GM18498 (cell line): ENCODE measurements around the gene SMAGP.
A peak's percentile ranks its signal among the peaks of the same experiment; 100 is the strongest.
"Not testable (repeated sequence)": the region's sequence is repeated elsewhere in the genome, so short reads cannot be mapped to it uniquely, and the experiment has no call there.

Experiments used
- ATAC-seq: cut with Tn5 transposase; IDR thresholded peaks from one replicate; pipeline ENCODE4 v1.9.1; 2021; ENCODE audit warnings: mild to moderate bottlenecking, moderate library complexity; ENCODE audit not compliant: unreplicated experiment

Gene SMAGP

DNA sequence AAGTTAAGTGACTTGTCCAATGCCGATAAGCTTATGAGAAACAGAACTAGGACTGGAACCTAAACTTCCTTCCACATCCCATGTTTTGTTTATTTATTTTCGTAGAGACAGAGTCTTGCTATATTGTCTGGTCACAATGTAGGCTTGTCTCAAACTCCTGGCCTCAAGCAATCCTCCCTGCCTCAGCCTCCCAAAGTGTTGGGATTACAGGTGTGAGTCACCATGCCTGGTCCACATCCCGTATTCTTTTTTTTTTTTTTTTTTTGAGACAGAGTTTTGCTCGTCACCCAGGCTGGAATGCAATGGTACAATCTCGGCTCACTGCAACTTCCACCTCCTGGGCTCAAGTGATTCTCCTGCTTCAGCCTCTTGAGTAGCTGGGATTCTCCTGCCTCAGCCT, 43.1 kb downstream of the SMAGP start:
- ATAC-seq = not testable (repeated sequence)

DNA sequence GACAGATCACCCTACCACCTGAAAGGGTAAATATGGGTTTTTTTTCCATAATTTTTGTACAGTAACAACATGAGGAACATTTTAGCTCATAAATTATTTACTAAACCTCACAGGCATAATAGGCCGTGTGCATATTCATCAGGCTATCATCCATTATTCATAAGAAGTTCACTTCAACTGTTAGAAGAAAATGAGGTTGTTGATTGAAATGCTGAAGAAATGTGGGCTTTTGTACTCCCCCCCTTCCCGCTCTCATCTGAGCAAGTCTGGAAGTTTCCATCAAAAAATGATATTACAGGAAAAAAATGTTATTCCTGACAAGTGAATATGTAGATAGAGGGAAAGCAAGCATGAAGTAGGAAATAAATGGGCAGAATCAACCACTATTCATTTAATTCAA, 44.4 kb downstream of the SMAGP start:
- no peak for ATAC-seq

DNA sequence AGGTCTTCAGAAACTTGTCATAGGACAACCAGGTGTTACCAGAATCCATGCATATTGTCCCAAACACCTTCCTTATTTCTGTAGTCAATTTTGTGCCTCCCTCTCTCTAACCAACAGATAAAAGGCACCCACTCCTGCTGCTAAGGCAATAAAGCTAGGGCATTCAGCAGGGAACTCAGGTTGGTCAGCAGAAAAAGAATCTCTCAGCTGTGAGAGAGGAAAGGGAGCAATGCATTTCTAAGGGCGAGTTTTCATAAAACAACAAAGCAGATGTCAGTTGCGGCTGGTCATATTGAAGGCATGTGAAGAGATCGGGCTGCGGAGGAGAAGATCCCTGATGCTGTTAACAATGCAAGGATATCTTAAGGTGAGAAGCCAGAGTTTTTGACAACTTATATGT, 45.0 kb downstream of the SMAGP start:
- ATAC-seq = no peak

DNA sequence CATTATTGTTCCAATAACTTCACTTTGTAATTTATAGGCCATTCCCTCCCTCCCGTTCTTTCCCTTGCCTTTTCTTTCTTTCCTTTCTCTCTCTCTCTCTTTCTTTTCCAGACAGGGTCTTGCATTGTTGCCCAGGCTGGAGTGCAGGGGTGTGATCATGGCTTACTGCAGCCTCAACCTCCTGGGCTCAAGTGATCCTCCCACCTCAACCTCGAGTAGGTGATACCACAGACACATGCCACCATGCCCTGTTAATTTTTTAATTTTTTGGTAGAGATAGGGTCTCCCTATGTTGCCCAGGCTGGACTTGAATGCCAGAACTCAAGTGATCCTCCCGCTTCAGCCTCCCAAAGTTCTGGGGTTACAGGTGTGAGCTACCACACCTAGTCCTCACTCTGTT, 45.6 kb downstream of the SMAGP start:
- no peak for ATAC-seq

DNA sequence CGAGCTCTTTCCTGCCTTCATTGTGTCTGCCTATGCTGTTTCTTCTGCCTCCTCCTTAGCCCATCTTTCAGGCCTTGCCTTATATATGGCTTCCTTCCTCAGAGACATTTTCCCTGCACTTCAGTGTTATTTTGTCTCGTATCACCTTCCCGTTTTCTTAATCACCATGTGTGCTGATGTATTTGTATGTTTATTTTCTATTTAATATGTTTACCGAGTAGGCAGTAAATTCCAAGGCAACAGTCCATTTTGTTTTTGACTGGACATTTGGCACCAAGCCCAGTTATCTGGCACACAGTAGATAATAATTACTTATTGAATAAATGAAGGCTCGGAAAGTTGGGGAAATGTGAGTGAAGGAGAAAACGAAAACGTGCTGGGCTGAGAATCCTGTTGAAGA, 47.8 kb downstream of the SMAGP start:
- ATAC-seq = no peak

DNA sequence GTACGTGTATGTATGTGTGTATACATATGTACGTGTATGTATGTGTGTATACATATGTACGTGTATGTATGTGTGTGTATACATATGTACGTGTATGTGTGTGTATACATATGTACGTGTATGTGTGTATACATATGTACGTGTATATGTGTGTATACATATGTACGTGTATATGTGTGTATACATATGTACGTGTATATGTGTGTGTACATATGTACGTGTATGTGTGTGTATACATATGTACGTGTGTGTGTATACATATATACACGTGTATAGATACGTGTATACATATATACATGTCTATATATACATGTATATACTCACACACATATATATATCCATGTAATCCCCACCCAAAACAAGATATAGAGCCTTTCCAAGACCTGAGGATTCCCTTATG, 50.4 kb downstream of the SMAGP start:
- ATAC-seq = not testable (repeated sequence)

DNA sequence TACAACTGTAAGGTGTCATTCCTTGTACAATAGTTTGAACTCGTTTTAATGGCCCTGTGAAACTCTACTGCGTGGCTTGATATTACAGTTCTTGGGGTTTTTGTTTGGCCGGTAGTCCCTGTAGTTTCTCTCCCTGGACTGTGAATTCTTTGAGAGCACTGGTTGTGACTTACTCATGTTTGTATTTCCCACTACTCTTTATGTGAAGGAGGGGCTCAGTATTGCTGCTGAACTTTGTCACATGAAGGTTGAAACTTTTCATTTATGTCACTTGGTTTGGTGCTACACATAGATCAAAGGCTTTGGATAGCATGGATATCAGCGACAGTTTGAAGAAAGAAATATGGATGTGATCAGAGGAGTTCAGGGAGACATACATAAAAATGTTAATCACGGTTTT, 50.9 kb downstream of the SMAGP start:
- no peak for ATAC-seq

DNA sequence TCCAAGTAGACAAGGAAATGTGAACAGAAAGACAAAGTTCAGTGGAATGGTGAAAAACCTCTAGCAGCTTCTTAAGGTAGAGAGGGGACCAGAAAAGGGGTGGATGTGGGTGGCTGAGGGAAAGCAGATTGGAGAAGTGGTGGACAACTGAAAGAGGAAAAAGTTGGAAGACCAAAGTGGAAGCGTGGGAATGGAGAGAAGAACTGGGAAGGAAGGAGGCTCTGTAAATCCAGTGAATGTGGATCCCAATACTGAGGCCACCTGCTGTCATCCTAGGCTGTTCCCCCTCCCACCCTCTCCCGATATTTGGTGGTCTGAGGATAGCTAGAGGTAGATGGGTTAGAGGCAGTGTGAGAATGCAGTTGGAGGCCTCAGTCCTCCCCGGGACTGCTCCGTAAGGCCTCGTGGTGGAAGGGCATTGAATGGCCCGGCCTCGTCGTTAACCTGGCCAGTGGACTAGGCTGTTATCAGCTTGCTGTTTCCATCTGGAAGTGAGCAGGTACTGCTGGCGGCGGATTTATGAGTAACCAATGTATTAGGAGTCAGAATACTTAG, 51.5 kb downstream of the SMAGP start:
- no peak for ATAC-seq

DNA sequence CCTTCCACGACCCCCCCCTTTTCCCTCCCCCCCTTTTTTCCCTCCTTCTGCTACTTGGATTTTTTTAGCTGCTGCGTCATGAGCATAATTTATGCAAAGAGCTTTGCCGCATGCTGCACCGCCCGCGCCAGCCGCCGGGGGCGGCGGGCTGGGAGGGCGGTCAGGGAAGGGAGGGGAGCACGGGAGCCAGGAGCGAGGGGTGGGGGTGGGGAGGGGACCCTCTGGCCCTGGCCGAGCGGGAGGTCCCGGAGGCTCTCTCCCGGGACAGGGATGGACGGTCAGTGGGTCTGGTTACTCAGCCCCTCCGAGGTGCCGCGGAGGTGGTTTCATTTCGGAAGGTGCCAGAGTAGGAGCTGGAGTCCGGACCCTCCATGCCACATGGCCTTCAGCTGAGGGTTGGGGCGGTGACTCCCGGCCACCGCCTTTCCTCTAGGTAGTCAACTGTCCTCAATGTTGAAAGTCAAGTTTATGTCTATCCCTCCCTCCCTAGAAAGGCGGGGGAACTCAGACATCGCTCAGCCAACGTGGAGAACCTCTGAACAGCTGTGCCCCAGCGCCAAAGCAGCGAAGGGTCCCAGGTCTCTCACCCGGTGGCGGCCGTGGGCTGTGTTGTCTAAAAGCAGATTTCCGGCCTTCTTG, 52.1 kb downstream of the SMAGP start, which contains the start of gene POU6F1:
Gene POU6F1, minus strand, starts transcription at position 95 of the 639 bp plus-strand sequence. CDS start 11,226 bp downstream, outside the sequence.
- ATAC-seq = peak; percentile 74

DNA sequence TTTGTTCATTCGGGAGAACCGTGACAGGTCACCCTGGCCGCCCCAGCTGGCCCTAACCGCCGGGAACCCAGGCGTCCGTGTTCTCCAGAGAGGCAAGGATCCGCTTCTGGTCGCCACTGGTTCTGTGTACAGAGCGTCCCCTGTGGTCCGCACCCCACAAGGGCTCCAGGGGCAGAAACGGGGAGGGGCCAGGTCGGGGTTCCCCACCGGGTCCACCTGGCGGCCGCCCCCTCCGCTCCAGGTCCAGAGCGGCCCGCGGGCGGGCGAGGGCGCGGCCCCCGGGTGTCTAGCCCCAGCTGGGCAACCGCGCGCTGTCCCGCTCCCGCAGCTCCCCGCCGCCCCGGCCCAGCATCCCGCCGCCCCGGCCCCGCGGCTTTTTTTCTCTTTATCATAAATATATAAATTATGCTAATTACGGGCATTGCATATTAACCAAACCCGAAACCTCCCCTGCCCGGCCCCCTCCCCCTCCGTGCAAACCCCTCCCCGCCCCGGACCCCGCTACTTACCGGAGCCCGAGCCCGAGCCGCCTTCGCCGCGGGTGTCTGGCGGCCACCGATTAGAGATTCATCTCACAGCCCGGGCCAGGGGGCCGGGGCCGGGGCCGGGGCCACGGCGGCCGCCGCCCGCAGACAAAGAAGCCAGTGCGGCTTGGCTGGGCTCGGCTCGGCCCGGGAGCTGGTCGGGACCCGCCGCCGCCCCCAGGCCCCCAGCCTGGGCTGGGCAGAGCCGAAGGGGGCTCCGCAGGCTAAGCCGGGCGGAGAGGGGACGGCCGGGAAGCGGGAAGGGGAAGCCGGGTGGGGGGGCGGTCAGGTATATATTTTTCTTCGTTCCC, 52.9 kb downstream of the SMAGP start:
- peak; percentile 56 for ATAC-seq

DNA sequence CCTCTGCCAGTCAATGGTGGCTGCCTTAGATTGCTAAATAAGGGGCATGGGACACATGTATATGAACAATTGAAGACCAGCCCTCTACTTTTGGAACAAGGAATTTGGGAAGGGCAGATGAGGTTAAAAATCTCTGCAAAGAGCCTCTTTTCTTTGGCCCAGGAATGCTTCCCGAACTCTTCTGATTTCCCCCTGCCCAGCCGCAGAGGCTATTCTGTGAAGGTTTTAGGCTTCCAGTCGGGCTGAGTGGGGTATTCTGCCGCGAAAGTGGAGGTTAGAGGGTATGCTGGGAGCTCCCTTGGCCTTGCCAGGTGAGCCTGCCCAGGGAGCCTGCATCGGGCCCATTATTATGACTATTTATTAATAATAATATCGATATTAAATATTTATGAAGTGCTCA, 53.6 kb downstream of the SMAGP start:
- no peak for ATAC-seq

DNA sequence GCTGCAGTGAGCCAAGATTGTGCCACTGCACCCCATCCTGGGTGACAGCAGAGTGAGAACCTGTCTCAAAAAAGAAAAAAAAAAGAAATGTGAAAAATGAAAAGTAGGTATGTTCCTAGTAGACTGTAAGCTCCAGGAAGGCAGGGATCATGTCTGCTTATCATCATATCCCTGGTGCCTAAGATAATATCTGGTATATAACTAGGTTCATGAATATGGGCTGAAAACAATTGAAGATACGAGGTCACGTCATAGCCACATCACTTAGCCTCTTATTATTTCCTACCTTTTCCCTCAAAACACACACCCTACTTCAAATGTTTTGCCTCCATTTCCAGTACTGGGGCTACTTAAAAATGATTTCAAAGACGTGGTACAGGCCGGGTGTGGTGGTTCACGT, 55.3 kb downstream of the SMAGP start:
- no peak for ATAC-seq

DNA sequence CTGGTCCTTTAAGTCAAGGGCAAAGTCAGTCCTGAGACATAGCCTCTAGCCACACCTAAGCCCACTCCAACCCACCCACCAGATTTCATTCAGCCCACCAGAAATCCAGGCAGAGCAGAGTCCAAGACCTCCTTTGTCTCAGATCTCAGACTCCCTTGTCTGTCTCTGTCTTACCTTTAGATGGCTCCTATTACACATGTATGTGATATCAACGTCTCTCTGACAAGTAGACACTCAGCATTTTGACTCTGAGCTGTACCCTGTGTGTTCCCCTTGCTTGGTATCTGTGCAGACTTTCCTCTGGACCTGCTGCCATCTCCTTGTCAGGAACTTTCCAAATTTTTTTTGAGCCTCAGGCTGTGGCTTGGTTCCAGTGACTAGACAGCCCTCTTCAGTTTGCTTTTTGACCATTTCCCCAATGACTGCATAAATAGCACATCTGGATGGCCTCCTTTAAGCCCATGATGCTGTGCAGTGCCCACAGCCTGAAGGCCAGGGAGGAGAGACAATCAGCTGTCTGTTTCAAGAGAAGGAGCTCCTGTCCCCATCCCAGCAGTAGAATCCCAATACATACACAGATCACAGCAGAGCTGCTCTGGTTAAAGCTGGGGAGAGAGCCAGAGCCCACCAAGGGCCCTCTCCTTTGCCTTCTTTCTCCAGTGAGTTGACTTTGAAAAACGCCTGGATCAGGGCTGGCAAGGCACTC, 59.4 kb downstream of the SMAGP start:
- no peak for ATAC-seq

DNA sequence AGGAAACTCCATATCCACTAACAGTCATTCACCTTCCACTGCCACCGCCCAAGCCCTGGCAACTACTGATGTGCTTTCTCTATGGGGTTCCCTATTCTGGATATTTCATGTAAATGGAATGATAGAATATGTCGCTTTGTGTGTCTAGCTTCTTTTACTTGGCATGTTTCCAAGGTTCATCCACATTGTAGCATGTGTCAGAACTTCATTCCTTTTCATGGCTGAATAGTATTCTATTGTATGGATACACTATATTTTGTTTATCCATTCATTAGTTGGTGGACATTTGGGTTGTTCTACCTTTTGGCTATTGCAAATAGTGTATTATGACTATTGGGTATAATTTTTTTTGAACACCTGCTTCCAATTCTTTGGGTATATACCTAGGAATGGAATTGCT, 61.0 kb downstream of the SMAGP start:
- ATAC-seq = no peak

DNA sequence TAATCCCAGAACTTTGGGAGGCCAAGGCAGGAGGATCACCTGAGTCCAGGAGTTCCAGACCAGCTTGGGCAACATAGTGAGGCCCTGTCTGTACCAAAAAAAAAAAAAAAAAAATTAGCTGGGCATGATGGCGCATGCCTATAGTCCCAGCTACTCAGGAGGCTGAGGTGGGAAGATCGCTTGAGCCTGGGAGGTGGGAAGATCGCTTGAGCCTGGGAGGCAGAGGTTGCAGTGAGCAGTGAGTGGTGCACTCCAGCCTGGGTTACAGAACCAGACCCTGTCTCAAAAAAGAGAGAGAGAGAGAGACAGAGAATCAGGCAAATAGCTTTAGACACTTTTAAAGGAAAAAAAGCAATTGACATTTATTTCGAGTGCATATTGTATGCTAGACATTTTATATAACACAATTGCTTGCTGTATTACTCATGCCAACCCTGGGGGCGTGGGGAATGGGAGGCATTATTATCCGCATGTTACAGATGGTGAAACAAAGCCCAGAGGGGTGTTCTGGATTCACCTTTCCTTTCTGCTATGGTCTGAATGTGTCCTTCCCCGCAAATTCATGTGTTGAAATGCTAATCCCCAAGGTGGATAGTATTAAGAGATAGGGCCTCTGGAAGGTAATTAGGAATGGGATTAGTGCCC, 62.1 kb downstream of the SMAGP start:
- ATAC-seq = no peak

DNA sequence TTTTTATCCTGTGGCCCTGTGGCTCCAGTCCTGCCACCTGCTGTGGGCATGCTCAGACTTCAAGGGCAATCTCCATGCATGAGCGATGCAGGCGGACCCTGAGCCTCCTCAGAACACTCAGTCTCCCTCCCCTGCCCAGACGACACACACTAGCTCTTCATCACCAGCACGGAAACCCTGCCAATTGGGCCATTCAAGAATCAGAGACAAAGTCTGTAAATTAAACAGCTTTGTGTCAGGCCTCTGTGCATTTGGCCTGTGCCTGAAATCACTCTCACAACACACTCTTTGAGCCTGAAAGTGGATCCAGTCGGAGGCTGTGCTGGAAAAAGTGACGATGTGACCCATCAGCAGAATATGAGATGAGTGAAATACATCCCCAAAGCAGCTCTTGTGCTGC, 64.9 kb downstream of the SMAGP start:
- no peak for ATAC-seq

DNA sequence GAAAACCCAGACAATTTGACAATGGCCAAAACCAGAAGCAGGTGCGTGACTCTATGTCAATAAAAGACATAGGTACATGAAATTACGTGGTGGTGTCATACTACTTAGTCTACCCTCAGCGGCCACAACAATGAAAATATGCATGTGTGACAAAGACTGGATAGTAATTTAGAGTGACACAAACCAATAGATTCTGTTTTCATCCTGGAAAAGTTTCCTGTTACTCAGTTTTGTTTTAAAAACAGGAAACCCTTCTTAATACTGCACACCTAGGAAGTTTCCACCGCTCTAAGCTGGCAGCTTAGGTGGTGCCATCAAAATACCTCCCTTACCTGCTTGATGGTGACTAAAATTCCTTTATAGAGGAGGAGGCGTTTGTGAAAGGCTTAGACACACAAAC, 67.5 kb downstream of the SMAGP start:
- ATAC-seq = no peak

DNA sequence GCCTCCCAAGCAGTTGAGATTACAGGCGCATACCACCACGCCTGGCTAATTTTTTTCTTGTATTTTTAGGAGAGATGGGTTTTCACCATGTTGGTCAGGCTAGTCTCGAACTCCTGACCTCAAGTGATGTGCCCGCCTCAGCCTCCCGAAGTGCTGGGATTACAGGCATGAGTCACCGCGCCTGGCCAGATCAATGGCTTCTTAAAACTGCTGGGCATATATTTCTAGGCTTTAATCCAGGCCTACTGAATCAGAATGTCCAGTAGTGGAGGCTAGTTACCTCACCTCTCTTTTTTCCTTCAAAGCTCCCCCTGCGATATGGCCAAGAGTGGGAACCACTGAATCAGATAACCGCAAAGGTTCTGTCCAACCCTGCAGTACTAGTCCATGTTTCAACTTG, 69.4 kb downstream of the SMAGP start:
- ATAC-seq = no peak

DNA sequence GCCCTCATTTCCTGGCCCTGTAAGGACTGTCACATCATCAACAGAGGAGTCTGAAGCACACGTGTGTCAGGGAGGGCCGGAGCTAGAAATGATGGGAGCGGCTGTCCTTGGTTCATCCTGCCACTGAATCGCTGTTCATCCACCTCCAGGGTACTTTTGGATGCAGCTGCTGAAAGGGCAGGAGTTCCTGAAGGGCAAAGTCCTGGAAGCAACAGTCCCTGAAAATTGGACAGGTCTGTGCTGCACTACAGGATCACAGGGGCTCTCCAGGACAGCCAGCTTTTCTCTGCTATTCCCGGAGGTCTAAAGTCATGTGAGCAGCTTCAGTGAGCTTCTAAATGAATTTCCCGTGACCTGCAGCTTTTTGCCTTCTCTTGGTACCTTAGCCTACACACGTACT, 70.1 kb downstream of the SMAGP start:
- ATAC-seq = no peak

DNA sequence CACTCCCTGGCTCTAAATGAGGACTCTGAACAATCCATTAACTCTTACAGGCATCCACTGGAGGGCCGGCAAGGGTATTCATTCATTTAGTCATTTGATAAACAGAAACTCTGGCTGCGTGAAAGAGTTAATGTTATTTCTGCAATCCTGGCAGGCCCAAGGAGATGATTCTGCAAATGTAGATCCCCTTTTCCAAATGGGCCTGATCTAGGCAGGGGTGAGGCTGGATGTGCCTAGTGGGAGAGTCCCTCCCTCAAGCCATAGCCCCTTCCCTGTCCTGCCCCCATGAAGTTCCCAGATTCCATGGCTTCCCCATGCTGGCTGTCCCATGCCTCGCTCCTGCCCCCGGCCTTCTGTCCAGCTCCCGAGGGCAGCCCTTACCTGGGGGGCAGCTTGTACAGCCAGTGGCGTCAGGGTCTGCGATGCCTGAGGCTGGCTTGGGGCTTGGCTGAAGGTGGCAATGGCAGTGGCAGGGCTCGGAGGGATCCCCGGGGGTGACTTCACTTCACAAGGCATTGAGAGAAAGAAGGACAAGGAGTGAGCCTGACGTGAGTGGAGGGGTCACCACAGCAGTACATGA, 70.8 kb downstream of the SMAGP start:
- ATAC-seq = no peak
